Gastrocnemius medialis (tissue), 4 donors: ENCODE data around the gene ELL2. TPM values are rescaled to one million over a fixed set of nuclear protein-coding genes. Genes with fewer than 3 reads are reported as not detected.

Experiments
- ATAC-seq, 2 donors: fragments of 150-250 bp; one replicate each; pipeline ENCODE4 v1.9.1; 2016
- DNase-seq, 2 donors: peaks; one replicate each; pipeline ENCODE4 v3.0.0-alpha.2; 2019
- H3K27ac ChIP-seq, 4 donors: fragments of 200-600 bp; sonication (generic); 1 replicate in 1 of 4; 2 replicates in 3 of 4; pipeline ENCODE4 v1.5.1; 2016 to 2018; ENCODE audit warnings: mild to moderate bottlenecking in 2 of 4, moderate library complexity in 1 of 4
- H3K27me3 ChIP-seq, 3 donors: fragments of 200-600 bp; sonication (generic) in 2 of 3; 1 replicate in 1 of 3; 2 replicates in 2 of 3; pipeline versions ENCODE4 v1.5.1 to v1.6.0; 2016 to 2019; ENCODE audit warnings: mild to moderate bottlenecking in 1 of 3, moderate library complexity in 1 of 3
- H3K36me3 ChIP-seq, 2 donors: fragments of 200-600 bp; sonication (generic) in 1 of 2; one replicate each; pipeline ENCODE4 v1.5.1; 2017 to 2018
- H3K4me1 ChIP-seq, 2 donors: fragments of 200-600 bp; sonication (generic) in 1 of 2; one replicate each; pipeline ENCODE4 v1.5.1; 2016 to 2017; ENCODE audit warnings: mild to moderate bottlenecking in 2 of 2
- H3K4me3 ChIP-seq, 4 donors: fragments of 200-600 bp; sonication (generic) in 3 of 4; 1 replicate in 1 of 4; 2 replicates in 3 of 4; pipeline ENCODE4 v1.5.1; 2016 to 2019; ENCODE audit warnings: mild to moderate bottlenecking in 2 of 4
- H3K9me3 ChIP-seq, 3 donors: fragments of 200-600 bp; sonication (generic) in 2 of 3; 1 replicate in 1 of 3; 2 replicates in 2 of 3; pipeline ENCODE4 v1.5.1; 2016 to 2019
- CTCF ChIP-seq, 5 experiments: fragments of 450-650 bp in 3 of 5; fragments of 200-600 bp in 2 of 5; sonication (generic) in 2 of 5; IDR thresholded peaks in 4 of 5; conservative IDR thresholded peaks in 1 of 5; 1 replicate in 4 of 5; 2 replicates in 1 of 5; pipeline ENCODE4 v1.5.1; 2016 to 2019; ENCODE audit warnings: antibody characterized with exemption in 5 of 5, mild to moderate bottlenecking in 3 of 5, moderate library complexity in 3 of 5
- POLR2A ChIP-seq, 2 donors: fragments of 450-650 bp; IDR thresholded peaks; one replicate each; pipeline ENCODE4 v1.6.1; 2017; ENCODE audit warnings: antibody characterized with exemption in 2 of 2, mild to moderate bottlenecking in 2 of 2, moderate library complexity in 2 of 2
- in situ Hi-C, 4 donors: fragments of 200-750 bp; cut with MboI; loops; one replicate each; pipeline versions ENCODE4 v1.15.0 to v1.8.0; 2017; ENCODE audit warnings: low sequenced_read_pairs in 4 of 4
- intact Hi-C: fragments of 100-400 bp; cut with DNase I; formaldehyde crosslinking; loops from one replicate; pipeline ENCODE4 v1.15.1; 2023; ENCODE audit warnings: low total_unique reads
- total RNA-seq, 4 donors: library from RNA; depleted of rRNA; stranded (reverse); fragments of >200 nt; gene quantifications; one replicate each; pipeline versions ENCODE4 v1.1.0 to v1.2.3, GENCODE V29; 2016

ELL2 gene
- total RNA-seq, 4 donors from 2014 or later = 35.2 to 64.5 (median 42.9) TPM

DNA sequence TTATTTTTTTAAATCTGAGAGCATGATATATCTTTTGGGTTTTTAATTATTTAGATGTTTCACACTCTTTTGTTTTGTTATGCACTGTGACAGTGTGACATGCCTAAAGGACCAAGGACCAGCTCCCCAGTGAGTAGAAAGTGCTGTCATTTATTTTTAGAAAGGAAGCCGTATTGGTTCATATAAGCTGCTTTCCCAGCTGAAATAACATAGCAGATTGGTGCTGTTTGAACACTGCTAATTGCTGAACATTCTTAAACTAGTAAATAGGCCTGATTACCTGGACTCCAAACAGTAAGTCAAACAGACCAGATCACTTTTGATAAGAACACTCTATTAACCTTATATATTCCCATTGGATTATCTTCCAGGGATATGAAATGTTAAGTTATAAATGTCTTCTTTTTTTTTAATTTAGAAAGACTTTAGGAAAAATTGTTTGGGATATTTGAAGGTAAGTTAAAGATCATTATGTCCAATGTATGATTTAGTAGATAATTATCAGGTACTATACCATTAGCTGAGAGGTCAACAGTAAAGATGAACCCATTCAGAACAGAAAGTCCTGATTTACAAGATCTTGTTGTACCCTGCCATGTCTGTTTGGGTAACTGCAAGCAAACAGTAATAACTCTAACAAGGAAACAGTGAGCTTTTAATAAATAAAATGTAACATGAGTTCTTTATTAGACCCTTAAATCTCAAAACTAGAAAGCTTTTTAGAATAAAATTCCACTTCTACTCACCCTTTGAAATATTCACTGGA lies 27.8 kb upstream of the ELL2 start:
- Histone ChIP-seq H3K36me3 (no peaks in the 10 kb centered on the region), H3K9me3 (no peaks in the 10 kb centered on the region), H3K4me1 (peaks cover 12 to 15% of the 10 kb centered on the region in 2 donors), H3K27me3 (no peaks in the 10 kb centered on the region), H3K4me3 (no peak overlapping the region), H3K27ac (no peak overlapping the region)
- no peak for DNase-seq
- intact Hi-C loops = no loop called here
- in situ Hi-C loops = no loop called here
- no peak for ATAC-seq
- TF ChIP-seq POLR2A (IDR thresholded peaks at IDR 0.05) (no peak), CTCF (IDR thresholded peaks at IDR 0.05 in 4 of 5, conservative IDR thresholded peaks at IDR 0.05 in 1 of 5) (no peak)

GRCh38 chr5:95988877-95989276 lies 27.2 kb upstream of the ELL2 start:
- Histone ChIP-seq H3K4me3 (no peak overlapping the region), H3K9me3 (no peaks in the 10 kb centered on the region), H3K36me3 (no peaks in the 10 kb centered on the region), H3K27ac (no peak overlapping the region), H3K4me1 (peaks cover 12 to 19% of the 10 kb centered on the region in 2 donors), H3K27me3 (no peaks in the 10 kb centered on the region)
- DNase-seq = no peak
- no peak for ATAC-seq
- TF ChIP-seq CTCF (IDR thresholded peaks at IDR 0.05 in 4 of 5, conservative IDR thresholded peaks at IDR 0.05 in 1 of 5) (no peak), POLR2A (IDR thresholded peaks at IDR 0.05) (no peak)
- intact Hi-C loops = no loop called here
- in situ Hi-C loops = no loop called here

GRCh38 chr5:95988094-95988493 lies 26.4 kb upstream of the ELL2 start:
- ATAC-seq = no peak
- Histone ChIP-seq H3K27ac (no peak overlapping the region), H3K9me3 (no peaks in the 10 kb centered on the region), H3K36me3 (no peaks in the 10 kb centered on the region), H3K27me3 (no peaks in the 10 kb centered on the region), H3K4me1 (peaks cover 12 to 19% of the 10 kb centered on the region in 2 donors), H3K4me3 (no peak overlapping the region)
- in situ Hi-C loops (no loop called here), intact Hi-C loops (no loop called here)
- DNase-seq = no peak
- TF ChIP-seq POLR2A (IDR thresholded peaks at IDR 0.05) = no peak
- no peak for TF ChIP-seq CTCF (IDR thresholded peaks at IDR 0.05 in 4 of 5, conservative IDR thresholded peaks at IDR 0.05 in 1 of 5)

- no peaks in the 10 kb centered on the region for H3K9me3 ChIP-seq
- H3K4me3 ChIP-seq = no peak overlapping the region
- ATAC-seq = no peak
- H3K4me1 ChIP-seq = peaks cover 12 to 19% of the 10 kb centered on the region in 2 donors
- intact Hi-C loops (no loop called here), in situ Hi-C loops (no loop called here)
- TF ChIP-seq CTCF (IDR thresholded peaks at IDR 0.05 in 4 of 5, conservative IDR thresholded peaks at IDR 0.05 in 1 of 5) = no peak
- no peak for TF ChIP-seq POLR2A (IDR thresholded peaks at IDR 0.05)
- no peaks in the 10 kb centered on the region for H3K27me3 ChIP-seq
- no peak for DNase-seq
- H3K27ac ChIP-seq = no peak overlapping the region
- no peaks in the 10 kb centered on the region for H3K36me3 ChIP-seq
Measured at GRCh38 chr5:95986937-95987520, 25.4 kb upstream of the ELL2 start.
